ENCODE data around the gene KIAA1217. TPM values are rescaled to one million over a fixed set of nuclear protein-coding genes. Genes with fewer than 3 reads are reported as not detected.

Gene KIAA1217
- total RNA-seq, 1 experiment from 2014 or later = 7.8 TPM

DNA sequence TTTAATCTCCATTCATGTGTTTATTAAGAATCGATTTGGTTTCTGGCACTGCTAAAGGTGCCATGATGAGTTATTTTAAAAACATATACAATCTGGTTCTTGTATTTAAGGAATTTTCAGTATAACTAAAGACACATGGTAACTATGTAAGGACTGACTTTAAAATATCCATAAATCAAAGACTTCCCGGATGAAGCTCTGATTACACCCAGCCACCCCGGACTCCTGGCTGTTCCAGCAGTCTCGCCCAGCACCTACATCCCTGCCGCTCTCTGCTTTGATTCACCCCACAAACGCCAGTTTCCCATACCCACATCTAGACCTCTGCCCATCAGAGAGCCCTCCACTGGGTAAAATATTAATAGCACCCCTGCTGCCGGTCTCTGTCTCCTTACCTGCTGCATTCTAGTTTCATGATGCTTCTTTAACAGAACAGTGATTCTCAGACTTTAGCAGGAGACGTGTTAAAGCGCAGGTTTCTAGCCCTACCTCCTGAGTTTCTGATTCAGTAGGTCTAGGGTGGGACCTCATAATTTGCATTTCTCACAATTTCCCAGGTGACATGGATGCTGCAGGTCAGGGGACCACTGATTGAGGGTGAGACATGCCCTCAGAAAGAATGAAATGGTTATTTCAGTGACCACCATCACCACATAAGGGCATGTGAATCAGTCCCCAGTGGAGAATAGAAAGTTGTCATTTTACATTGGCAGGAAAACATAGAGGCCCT is 185.7 kb downstream of the KIAA1217 start:
- BruUV-seq (replicated peaks) = no TSS peak
- Histone ChIP-seq H2AFZ (ENCODE audit: low read depth, low read length, poor library complexity, severe bottlenecking) (no peak overlapping the region), H3K4me2 (ENCODE audit: low read length) (no peak overlapping the region), H3K9me2 (ENCODE audit: insufficient read depth) (no peaks in the 10 kb centered on the region), H4K20me1 (ENCODE audit: insufficient read depth) (no peaks in the 10 kb centered on the region), H3K4me1 (ENCODE audit: control insufficient read depth in 1 of 2, insufficient read depth in 2 of 2, low read length in 2 of 2) (no peaks in the 10 kb centered on the region), H3K27me3 (ENCODE audit: insufficient read depth, low read length) (peaks cover 29% of the 10 kb centered on the region), H3K27ac (ENCODE audit: low read depth, low read length) (no peak overlapping the region), H3K36me3 (ENCODE audit: control insufficient read depth in 1 of 2, insufficient read depth in 2 of 2, low read length in 2 of 2) (no peaks in the 10 kb centered on the region), H3K9me3 (ENCODE audit: control insufficient read depth in 1 of 2, insufficient read depth in 1 of 2, low read depth in 1 of 2, low read length in 2 of 2) (no peaks in the 10 kb centered on the region), H3K79me2 (ENCODE audit: insufficient read depth, low read length) (no peaks in the 10 kb centered on the region), H3K4me3 (replicated peaks in 1 of 2; ENCODE audit: low read depth in 1 of 2, low read length in 2 of 2) (no peak overlapping the region), H3K9ac (ENCODE audit: low read length) (no peak overlapping the region)
- TF ChIP-seq, protein P1, sequence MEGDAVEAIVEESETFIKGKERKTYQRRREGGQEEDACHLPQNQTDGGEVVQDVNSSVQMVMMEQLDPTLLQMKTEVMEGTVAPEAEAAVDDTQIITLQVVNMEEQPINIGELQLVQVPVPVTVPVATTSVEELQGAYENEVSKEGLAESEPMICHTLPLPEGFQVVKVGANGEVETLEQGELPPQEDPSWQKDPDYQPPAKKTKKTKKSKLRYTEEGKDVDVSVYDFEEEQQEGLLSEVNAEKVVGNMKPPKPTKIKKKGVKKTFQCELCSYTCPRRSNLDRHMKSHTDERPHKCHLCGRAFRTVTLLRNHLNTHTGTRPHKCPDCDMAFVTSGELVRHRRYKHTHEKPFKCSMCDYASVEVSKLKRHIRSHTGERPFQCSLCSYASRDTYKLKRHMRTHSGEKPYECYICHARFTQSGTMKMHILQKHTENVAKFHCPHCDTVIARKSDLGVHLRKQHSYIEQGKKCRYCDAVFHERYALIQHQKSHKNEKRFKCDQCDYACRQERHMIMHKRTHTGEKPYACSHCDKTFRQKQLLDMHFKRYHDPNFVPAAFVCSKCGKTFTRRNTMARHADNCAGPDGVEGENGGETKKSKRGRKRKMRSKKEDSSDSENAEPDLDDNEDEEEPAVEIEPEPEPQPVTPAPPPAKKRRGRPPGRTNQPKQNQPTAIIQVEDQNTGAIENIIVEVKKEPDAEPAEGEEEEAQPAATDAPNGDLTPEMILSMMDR (IDR thresholded peaks at IDR 0.05 in 2 of 3, conservative IDR thresholded peaks at IDR 0.05 in 1 of 3; ENCODE audit: borderline replicate concordance in 1 of 3, insufficient read depth in 1 of 3, low read depth in 2 of 3, low read length in 2 of 3) = 0 out of 6 replicates have a peak, but pooled peaks of 1 of the 3 experiments have one; percentile 5
- no peak for TF ChIP-seq RAD21 (IDR thresholded peaks at IDR 0.05; ENCODE audit: low read depth)
- CTCF ChIA-PET = no interaction called here
- peak; percentile 66 for ATAC-seq
- DNase-seq (ENCODE audit: low read depth, low spot score) = no peak
- intact Hi-C loops (cut with micrococcal nuclease) = no loop called here
- POLR2A ChIA-PET = no interaction called here
- RAD21 ChIA-PET (ENCODE audit: low non-redundant PET in 1 of 2, low total read pairs in 2 of 2, uncharacterized antibody in 2 of 2, unreplicated experiment in 2 of 2) = no interaction called here

DNA sequence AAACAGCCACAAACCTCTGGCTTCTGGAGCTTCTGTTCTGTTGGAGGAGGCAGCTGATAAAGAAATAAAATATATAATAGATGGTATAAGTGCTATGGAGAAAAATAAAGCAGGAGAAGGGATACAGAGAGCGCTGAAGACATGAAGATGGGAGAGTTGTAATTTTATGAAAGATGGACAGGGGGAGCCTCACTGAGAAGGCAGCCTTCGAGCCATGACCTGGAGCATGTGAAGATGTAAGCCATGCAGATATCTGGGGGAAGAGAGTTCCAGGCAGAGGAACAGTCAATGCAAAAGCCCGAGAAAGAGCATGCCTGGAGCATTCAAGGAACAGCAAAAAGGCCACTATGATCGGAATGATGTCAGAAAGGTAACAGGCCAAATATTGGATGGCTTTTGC is 187.5 kb downstream of the KIAA1217 start:
- no peaks in the 10 kb centered on the region for H3K79me2 ChIP-seq (ENCODE audit: insufficient read depth, low read length)
- intact Hi-C loops (cut with micrococcal nuclease) = no loop called here
- H3K4me2 ChIP-seq (ENCODE audit: low read length) = no peak overlapping the region
- ATAC-seq (peak; percentile 83), DNase-seq (ENCODE audit: low read depth, low spot score) (no peak)
- H4K20me1 ChIP-seq (ENCODE audit: insufficient read depth) = no peaks in the 10 kb centered on the region
- RAD21 ChIA-PET (ENCODE audit: low non-redundant PET in 1 of 2, low total read pairs in 2 of 2, uncharacterized antibody in 2 of 2, unreplicated experiment in 2 of 2) = no interaction called here
- CTCF ChIA-PET = no interaction called here
- H3K9me3 ChIP-seq (ENCODE audit: control insufficient read depth in 1 of 2, insufficient read depth in 1 of 2, low read depth in 1 of 2, low read length in 2 of 2) = no peaks in the 10 kb centered on the region
- no peak overlapping the region for H3K27ac ChIP-seq (ENCODE audit: low read depth, low read length)
- H3K4me3 ChIP-seq (replicated peaks in 1 of 2; ENCODE audit: low read depth in 1 of 2, low read length in 2 of 2) = no peak overlapping the region
- H3K36me3 ChIP-seq (ENCODE audit: control insufficient read depth in 1 of 2, insufficient read depth in 2 of 2, low read length in 2 of 2) = no peaks in the 10 kb centered on the region
- BruUV-seq (replicated peaks) = no TSS peak
- H3K9ac ChIP-seq (ENCODE audit: low read length) = no peak overlapping the region
- H2AFZ ChIP-seq (ENCODE audit: low read depth, low read length, poor library complexity, severe bottlenecking) = no peak overlapping the region
- no peaks in the 10 kb centered on the region for H3K9me2 ChIP-seq (ENCODE audit: insufficient read depth)
- H3K27me3 ChIP-seq (ENCODE audit: insufficient read depth, low read length) = peaks cover 41% of the 10 kb centered on the region
- POLR2A ChIA-PET = no interaction called here
- H3K4me1 ChIP-seq (ENCODE audit: control insufficient read depth in 1 of 2, insufficient read depth in 2 of 2, low read length in 2 of 2) = no peaks in the 10 kb centered on the region
- TF ChIP-seq CBX3 (IDR thresholded peaks at IDR 0.05; ENCODE audit: low read depth) (no peak), EZH2phosphoT487 (IDR thresholded peaks at IDR 0.05; ENCODE audit: borderline replicate concordance) (no peak), YY1 (IDR thresholded peaks at IDR 0.05; ENCODE audit: extremely low read depth, insufficient replicate concordance, low read depth, low read length) (no peak), EGR1 (IDR thresholded peaks at IDR 0.05; ENCODE audit: low read depth) (no peak), FOSL1 (IDR thresholded peaks at IDR 0.05; ENCODE audit: low read depth) (no peak), ZNF274 (IDR thresholded peaks at IDR 0.05; ENCODE audit: low read depth, low read length) (no peak), ELF1 (IDR thresholded peaks at IDR 0.05; ENCODE audit: borderline replicate concordance, low read depth) (no peak)
- TF ChIP-seq, protein P2, sequence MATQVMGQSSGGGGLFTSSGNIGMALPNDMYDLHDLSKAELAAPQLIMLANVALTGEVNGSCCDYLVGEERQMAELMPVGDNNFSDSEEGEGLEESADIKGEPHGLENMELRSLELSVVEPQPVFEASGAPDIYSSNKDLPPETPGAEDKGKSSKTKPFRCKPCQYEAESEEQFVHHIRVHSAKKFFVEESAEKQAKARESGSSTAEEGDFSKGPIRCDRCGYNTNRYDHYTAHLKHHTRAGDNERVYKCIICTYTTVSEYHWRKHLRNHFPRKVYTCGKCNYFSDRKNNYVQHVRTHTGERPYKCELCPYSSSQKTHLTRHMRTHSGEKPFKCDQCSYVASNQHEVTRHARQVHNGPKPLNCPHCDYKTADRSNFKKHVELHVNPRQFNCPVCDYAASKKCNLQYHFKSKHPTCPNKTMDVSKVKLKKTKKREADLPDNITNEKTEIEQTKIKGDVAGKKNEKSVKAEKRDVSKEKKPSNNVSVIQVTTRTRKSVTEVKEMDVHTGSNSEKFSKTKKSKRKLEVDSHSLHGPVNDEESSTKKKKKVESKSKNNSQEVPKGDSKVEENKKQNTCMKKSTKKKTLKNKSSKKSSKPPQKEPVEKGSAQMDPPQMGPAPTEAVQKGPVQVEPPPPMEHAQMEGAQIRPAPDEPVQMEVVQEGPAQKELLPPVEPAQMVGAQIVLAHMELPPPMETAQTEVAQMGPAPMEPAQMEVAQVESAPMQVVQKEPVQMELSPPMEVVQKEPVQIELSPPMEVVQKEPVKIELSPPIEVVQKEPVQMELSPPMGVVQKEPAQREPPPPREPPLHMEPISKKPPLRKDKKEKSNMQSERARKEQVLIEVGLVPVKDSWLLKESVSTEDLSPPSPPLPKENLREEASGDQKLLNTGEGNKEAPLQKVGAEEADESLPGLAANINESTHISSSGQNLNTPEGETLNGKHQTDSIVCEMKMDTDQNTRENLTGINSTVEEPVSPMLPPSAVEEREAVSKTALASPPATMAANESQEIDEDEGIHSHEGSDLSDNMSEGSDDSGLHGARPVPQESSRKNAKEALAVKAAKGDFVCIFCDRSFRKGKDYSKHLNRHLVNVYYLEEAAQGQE (IDR thresholded peaks at IDR 0.05; ENCODE audit: low read depth) = no peak
- TF ChIP-seq, protein P1 (IDR thresholded peaks at IDR 0.05 in 2 of 3, conservative IDR thresholded peaks at IDR 0.05 in 1 of 3; ENCODE audit: borderline replicate concordance in 1 of 3, insufficient read depth in 1 of 3, low read depth in 2 of 3, low read length in 2 of 3) = peak; percentile 9 to 22 (median 13); a peak in 2 of 6 replicates
